Sigmoid colon (tissue), 7 donors: ENCODE data around the gene DIS3L2. TPM values are rescaled to one million over a fixed set of nuclear protein-coding genes. Genes with fewer than 3 reads are reported as not detected.

Experiments
- DNase-seq: peaks from one replicate; pipeline ENCODE4 v3.0.0-alpha.2; 2019
- H3K27ac ChIP-seq, 4 donors: fragments of 200-600 bp; sonication (generic); one replicate each; pipeline ENCODE4 v1.5.1; 2016 to 2019; ENCODE audit warnings: mild to moderate bottlenecking in 1 of 4
- H3K27me3 ChIP-seq, 3 donors: fragments of 200-600 bp; sonication (generic); one replicate each; pipeline ENCODE4 v1.5.1; 2019; ENCODE audit warnings: mild to moderate bottlenecking in 1 of 3
- H3K36me3 ChIP-seq, 4 donors: fragments of 200-600 bp; sonication (generic); one replicate each; pipeline ENCODE4 v1.5.1; 2016 to 2019
- H3K4me1 ChIP-seq, 4 donors: fragments of 200-600 bp; sonication (generic); one replicate each; pipeline ENCODE4 v1.5.1; 2017 to 2019
- H3K4me3 ChIP-seq, 4 donors: fragments of 200-600 bp; sonication (generic); one replicate each; pipeline ENCODE4 v1.5.1; 2017 to 2019; ENCODE audit warnings: mild to moderate bottlenecking in 2 of 4, moderate library complexity in 1 of 4
- H3K9me3 ChIP-seq, 4 donors: fragments of 200-600 bp in 3 of 4; sonication (generic) in 3 of 4; one replicate each; pipeline versions ENCODE4 v1.5.1 to v1.6.1; 2013 to 2019
- CTCF ChIP-seq, 4 experiments: fragments of 450-650 bp in 3 of 4; fragments of 200-600 bp in 1 of 4; IDR thresholded peaks; one replicate each; pipeline ENCODE4 v1.5.1; 2016 to 2019; ENCODE audit warnings: antibody characterized with exemption in 4 of 4, mild to moderate bottlenecking in 3 of 4, moderate library complexity in 2 of 4
- EP300 ChIP-seq, 4 donors: sonication (generic); formaldehyde crosslinking; IDR thresholded peaks; one replicate each; pipeline ENCODE4 v1.6.1; 2017; ENCODE audit warnings: antibody characterized with exemption in 4 of 4
- POLR2A ChIP-seq, 2 donors: fragments of 450-650 bp; IDR thresholded peaks; one replicate each; pipeline ENCODE4 v1.6.1; 2016; ENCODE audit warnings: antibody characterized with exemption in 2 of 2, mild to moderate bottlenecking in 2 of 2, moderate library complexity in 2 of 2
- POLR2AphosphoS5 ChIP-seq, 4 donors: sonication (generic); formaldehyde crosslinking; IDR thresholded peaks; one replicate each; pipeline ENCODE4 v1.6.1; 2017; ENCODE audit warnings: antibody characterized with exemption in 4 of 4
- WGBS, 2 donors: extraction: QIAGEN DNeasy Blood & Tissue Kit; methylation state at CpG; one replicate each; pipeline ENCODE4 v1.1.7; 2013; 5-methylcytosine and 5-hydroxymethylcytosine counted together
- intact Hi-C: fragments of 100-400 bp; cut with DNase I; formaldehyde crosslinking; loops from one replicate; pipeline ENCODE4 v1.15.1; 2023
- polyA plus RNA-seq, 3 donors: library from polyadenylated mRNA; stranded (reverse); fragments of 200-250 nt; gene quantifications; one replicate each; pipeline ENCODE4 v1.2.3, GENCODE V29; 2013
- total RNA-seq, 4 donors: library from RNA; depleted of rRNA; stranded (reverse); fragments of >200 nt; gene quantifications; one replicate each; pipeline ENCODE4 v1.1.0, GENCODE V29; 2016
- donor health status: healthy with polysubstance abuse.
- donor health status: Bipolar disorder and iron deficiency.
- donor health status: healthy.

DIS3L2 gene
- total and polyA plus RNA-seq, 7 donors: 8.8 to 37.9 (median 22.5) TPM

- Histone ChIP-seq H3K27me3 (no peaks in the 10 kb centered on the region), H3K9me3 (peaks cover 0 to 2% (median 0%) of the 10 kb centered on the region in 4 donors), H3K27ac (peak overlapping the region in 3 of 4 donors; percentile 15 to 63 (median 32)), H3K4me1 (peaks cover 0 to 8% (median 2%) of the 10 kb centered on the region in 4 donors), H3K36me3 (no peaks in the 10 kb centered on the region), H3K4me3 (no peak overlapping the region)
- 72 to 87% methylated on average over 8 of the region's 8 CpGs for WGBS, 2 donors
- intact Hi-C loops: no loop called here
- TF ChIP-seq EP300 (IDR thresholded peaks at IDR 0.05) (no peak), POLR2AphosphoS5 (IDR thresholded peaks at IDR 0.05) (no peak), CTCF (IDR thresholded peaks at IDR 0.05) (no peak), POLR2A (IDR thresholded peaks at IDR 0.05) (no peak)
- DNase-seq: no peak
Measured at GRCh38 chr2:232315923-232316299, 354.4 kb downstream of the DIS3L2 start.

GRCh38 chr2:232316461-232317330, 355.2 kb downstream of the DIS3L2 start:
- Histone ChIP-seq H3K9me3 (peaks cover 0 to 2% (median 0%) of the 10 kb centered on the region in 4 donors), H3K36me3 (no peaks in the 10 kb centered on the region), H3K4me1 (peaks cover 0 to 8% (median 2%) of the 10 kb centered on the region in 4 donors), H3K4me3 (no peak overlapping the region), H3K27me3 (no peaks in the 10 kb centered on the region), H3K27ac (peak overlapping the region in 3 of 4 donors; percentile 15 to 63 (median 32))
- intact Hi-C loops: no loop called here
- TF ChIP-seq POLR2AphosphoS5 (IDR thresholded peaks at IDR 0.05) (no peak), EP300 (IDR thresholded peaks at IDR 0.05) (no peak)
- 26 to 49% methylated on average over 12 of the region's 12 CpGs for WGBS, 2 donors
- DNase-seq: peak; percentile 29

GRCh38 chr2:232318169-232318855, 356.8 kb downstream of the DIS3L2 start:
- Histone ChIP-seq H3K36me3 (no peaks in the 10 kb centered on the region), H3K4me3 (no peak overlapping the region), H3K27me3 (no peaks in the 10 kb centered on the region), H3K27ac (no peak overlapping the region), H3K4me1 (peaks cover 0 to 8% (median 2%) of the 10 kb centered on the region in 4 donors), H3K9me3 (no peaks in the 10 kb centered on the region)
- TF ChIP-seq EP300 (IDR thresholded peaks at IDR 0.05): no peak
- TF ChIP-seq POLR2AphosphoS5 (IDR thresholded peaks at IDR 0.05): no peak
- no peak for TF ChIP-seq CTCF (IDR thresholded peaks at IDR 0.05)
- TF ChIP-seq POLR2A (IDR thresholded peaks at IDR 0.05): no peak
- intact Hi-C loops: no loop called here
- peak; percentile 35 for DNase-seq
- 91 to 92% methylated on average over 12 of the region's 12 CpGs for WGBS, 2 donors

GRCh38 chr2:232319067-232319802, 357.7 kb downstream of the DIS3L2 start:
- H3K9me3 ChIP-seq: no peaks in the 10 kb centered on the region
- no peak overlapping the region for H3K4me3 ChIP-seq
- no peaks in the 10 kb centered on the region for H3K36me3 ChIP-seq
- H3K4me1 ChIP-seq: peaks cover 0 to 8% (median 2%) of the 10 kb centered on the region in 4 donors
- peak; percentile 34 for DNase-seq
- no peak for TF ChIP-seq POLR2A (IDR thresholded peaks at IDR 0.05)
- TF ChIP-seq CTCF (IDR thresholded peaks at IDR 0.05): no peak
- no peak for TF ChIP-seq POLR2AphosphoS5 (IDR thresholded peaks at IDR 0.05)
- TF ChIP-seq EP300 (IDR thresholded peaks at IDR 0.05): no peak
- WGBS, 2 donors: 91 to 93% methylated on average over 4 of the region's 4 CpGs
- intact Hi-C loops: no loop called here
- no peaks in the 10 kb centered on the region for H3K27me3 ChIP-seq
- H3K27ac ChIP-seq: no peak overlapping the region
